ENCODE measurements around the gene GJD3.

DNA sequence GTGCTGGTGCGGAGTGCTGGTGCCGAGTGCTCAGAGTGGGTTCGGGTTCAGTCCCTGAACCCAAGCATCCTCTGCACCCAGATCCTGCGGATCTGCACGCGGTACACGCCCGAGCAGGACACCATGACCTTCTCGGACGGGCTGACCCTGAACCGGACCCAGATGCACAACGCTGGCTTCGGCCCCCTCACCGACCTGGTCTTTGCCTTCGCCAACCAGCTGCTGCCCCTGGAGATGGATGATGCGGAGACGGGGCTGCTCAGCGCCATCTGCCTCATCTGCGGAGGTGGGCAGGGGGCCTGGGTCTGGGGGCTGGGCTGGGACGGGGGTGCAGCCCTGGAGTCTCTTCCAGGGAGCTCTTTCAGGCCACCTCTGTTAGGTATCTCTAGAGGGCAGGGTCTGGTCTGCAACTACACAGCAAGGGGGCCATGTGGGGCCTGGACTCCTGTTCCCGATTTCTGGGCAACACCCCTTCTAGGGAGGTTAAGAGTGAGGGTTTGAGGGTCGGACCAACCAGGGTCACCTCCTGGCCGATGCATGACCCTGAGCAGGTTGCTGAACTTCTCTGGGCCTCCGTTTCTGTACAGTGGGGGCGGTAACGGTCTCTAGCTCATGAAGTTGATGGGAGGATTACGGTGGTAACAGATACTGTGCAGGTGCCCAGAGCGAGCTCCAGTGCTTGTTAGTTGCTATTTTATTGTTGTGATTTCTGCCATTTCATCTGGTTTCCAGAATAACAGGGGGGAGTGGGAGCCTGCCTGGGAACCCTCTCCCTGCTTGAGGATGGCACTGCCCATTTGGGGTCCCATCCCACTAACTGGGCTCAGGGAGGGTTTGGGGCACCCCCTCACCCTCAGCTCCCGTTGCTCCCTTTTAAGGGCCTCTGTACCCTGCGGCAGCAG is 10.1 kb downstream of the GJD3 start:
- TF ChIP-seq, protein P1, sequence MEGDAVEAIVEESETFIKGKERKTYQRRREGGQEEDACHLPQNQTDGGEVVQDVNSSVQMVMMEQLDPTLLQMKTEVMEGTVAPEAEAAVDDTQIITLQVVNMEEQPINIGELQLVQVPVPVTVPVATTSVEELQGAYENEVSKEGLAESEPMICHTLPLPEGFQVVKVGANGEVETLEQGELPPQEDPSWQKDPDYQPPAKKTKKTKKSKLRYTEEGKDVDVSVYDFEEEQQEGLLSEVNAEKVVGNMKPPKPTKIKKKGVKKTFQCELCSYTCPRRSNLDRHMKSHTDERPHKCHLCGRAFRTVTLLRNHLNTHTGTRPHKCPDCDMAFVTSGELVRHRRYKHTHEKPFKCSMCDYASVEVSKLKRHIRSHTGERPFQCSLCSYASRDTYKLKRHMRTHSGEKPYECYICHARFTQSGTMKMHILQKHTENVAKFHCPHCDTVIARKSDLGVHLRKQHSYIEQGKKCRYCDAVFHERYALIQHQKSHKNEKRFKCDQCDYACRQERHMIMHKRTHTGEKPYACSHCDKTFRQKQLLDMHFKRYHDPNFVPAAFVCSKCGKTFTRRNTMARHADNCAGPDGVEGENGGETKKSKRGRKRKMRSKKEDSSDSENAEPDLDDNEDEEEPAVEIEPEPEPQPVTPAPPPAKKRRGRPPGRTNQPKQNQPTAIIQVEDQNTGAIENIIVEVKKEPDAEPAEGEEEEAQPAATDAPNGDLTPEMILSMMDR (IDR thresholded peaks at IDR 0.05) = no peak
- TF ChIP-seq POLR2A (IDR thresholded peaks at IDR 0.05) = no peak
